Renal cortical epithelial cell (primary cell): ENCODE measurements around the gene C10orf90. TPM values are rescaled to one million over a fixed set of nuclear protein-coding genes. Genes with fewer than 3 reads are reported as not detected.

Experiments used
- DNase-seq: peaks from one replicate; pipeline ENCODE4 v3.0.0-alpha.2; 2011; ENCODE audit warnings: low read depth
- total RNA-seq: library from RNA; depleted of rRNA; stranded (reverse); fragments of >200 nt; gene quantifications from 2 replicates; pipeline ENCODE4 v1.2.3, GENCODE V29; 2014

Gene C10orf90
- total RNA-seq, 1 donor from 2014 or later = not detected

DNA sequence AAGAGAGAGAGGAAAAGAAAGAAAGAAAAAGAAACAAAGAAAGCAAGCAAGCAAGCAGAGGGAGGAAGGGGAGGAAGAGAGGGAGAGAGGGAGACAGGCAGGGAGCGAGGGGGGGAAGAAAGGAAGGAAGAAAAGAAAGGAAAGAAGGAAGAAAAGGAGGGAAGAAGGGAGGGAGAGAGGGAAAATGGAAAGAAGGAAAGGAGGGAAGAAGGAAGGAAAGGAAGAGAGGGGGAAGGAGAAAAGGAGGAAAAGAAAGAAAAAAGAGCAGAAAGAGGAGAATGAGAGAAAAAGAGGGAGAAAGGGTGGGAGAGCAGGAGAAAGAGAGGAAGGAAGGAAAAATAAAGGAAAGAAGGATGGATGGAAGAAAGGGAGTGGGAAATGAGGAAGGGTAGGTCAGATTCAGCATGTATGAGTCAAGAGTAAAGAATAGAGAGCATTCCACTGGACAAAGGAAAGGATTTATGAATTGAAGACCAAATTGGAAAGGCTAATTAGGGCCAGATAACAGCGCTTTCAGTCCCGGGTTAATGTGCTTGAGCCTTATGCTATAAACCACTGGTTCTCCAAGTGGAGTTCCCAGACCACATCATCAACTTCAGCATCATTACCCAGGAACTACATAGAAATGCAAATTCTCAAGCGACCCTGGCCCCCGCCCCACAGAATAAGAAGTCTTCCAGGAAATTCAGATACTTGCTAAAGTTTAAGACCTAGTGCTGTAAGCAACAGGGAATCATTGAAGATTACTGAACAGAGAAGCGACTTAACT is 85.1 kb downstream of the C10orf90 start:
- no peak for DNase-seq

DNA sequence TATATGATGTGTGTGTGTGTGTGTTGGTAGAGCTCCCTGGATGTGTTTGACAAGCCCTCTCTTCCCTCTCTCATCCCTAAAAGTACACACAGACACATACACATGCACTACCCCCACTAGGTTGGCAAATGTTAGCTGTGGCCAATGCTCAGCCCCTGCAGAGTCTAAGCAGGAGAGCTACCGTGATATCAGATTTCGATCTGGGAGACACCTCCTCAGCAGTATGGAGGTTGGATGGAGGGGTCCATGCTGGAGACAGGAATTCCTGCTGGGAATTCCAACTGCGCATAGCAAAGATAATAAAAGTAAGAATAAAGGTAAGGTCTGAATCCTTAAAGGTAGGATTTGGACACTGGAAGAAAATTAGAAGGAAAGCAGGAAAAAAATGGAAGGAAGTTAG is 85.7 kb downstream of the C10orf90 start:
- no peak for DNase-seq

DNA sequence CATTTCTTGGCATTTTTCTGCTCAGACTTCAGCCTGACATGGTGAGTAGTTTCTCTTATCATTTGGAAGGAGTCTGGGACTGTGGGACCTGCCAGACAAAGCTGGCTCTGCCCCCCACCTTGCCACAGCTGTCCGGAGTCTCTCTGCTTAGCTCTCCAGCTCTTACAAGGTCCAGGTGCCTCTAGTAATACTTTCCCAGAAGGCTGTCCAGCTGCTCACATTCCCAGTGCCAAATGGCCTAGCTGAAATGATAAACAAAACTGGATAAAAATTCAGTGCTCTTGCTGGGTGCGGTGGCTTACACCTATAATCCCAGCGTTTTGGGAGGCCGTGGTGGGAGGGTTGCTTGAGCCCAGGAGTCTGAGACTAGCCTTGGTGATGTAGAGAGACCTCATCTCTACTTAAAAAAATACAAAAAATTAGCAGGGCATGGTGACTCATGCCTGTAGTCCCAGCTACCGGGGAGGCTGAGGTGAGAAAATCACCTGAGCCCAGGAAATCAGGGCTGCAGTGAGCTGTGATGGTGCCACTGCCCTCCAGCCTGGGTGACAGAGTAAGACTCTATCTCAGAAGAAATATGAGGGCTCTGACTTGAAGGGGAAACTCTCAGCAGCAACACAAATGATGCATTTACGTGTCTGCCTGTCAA is 86.8 kb downstream of the C10orf90 start:
- DNase-seq = no peak

DNA sequence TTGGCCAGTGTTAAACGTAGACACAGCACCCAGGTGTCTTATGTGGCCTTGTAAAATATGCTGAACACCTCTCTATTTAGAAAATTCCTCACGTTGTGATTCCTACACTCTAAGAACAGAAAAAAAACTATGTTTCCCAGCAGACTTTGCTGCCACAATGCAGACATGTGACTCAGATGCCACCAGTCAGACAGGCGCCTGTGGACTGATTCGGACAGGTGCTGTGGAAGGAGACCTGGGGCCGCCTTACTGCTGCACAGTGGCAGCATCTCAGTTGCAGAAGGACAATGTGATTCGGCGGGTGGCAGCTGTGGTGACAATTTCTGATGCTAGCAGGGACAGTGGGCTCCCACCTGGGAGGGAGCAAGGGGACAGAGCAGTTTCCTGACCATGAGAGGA is 88.8 kb downstream of the C10orf90 start:
- no peak for DNase-seq

DNA sequence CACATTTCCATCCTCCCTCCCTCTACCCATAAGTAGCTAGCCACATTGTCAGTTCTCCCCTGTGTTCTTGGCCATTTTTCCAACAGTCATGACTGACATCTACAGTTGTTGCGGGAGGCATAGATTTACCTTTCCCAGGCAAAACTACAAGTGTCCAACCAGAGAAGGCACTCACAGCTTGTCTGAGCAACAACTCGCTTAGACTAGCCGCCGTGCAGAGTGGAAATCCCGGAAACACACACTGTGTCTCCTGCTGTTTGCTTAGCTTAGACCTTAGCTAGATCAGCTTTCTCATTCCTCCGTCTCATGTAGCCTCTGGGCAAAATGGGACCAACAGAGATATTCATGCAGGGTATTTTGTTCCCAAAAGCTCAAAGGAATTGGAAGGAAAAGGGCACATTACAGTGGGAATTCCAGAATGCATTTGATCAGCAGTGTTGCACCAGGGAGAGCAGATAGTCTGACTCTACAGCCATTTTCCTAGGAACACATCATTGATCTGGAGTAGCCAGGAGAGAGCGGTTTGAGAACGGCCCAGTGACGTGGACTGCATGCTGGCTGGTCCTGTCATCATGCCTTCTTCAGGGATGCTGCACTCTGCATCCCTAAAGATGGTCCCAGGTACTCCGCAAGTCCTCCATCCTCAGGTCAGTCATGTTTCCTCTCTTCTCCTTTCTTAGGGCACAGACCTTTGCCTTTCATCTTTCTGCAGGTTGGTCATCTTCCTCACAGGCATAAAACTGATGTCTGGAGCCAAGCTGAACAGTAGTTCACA is 89.4 kb downstream of the C10orf90 start:
- no peak for DNase-seq

DNA sequence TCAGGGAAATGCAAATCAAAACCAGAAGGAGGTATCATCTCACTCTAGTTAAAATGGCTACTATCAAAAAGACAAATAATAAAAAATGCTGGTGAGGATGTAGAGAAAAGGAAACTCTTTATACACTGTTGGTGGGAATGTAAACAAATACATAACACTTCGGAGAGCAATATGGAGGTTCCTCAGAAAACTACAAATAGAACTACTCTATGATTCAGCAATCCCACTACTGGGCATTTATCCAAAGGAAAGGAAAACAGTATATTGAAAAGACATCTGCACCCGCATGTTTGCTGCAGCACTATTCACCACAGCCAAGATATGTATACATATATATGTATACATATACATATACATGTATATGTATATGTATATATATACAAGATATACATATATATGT is 94.2 kb downstream of the C10orf90 start:
- no peak for DNase-seq

DNA sequence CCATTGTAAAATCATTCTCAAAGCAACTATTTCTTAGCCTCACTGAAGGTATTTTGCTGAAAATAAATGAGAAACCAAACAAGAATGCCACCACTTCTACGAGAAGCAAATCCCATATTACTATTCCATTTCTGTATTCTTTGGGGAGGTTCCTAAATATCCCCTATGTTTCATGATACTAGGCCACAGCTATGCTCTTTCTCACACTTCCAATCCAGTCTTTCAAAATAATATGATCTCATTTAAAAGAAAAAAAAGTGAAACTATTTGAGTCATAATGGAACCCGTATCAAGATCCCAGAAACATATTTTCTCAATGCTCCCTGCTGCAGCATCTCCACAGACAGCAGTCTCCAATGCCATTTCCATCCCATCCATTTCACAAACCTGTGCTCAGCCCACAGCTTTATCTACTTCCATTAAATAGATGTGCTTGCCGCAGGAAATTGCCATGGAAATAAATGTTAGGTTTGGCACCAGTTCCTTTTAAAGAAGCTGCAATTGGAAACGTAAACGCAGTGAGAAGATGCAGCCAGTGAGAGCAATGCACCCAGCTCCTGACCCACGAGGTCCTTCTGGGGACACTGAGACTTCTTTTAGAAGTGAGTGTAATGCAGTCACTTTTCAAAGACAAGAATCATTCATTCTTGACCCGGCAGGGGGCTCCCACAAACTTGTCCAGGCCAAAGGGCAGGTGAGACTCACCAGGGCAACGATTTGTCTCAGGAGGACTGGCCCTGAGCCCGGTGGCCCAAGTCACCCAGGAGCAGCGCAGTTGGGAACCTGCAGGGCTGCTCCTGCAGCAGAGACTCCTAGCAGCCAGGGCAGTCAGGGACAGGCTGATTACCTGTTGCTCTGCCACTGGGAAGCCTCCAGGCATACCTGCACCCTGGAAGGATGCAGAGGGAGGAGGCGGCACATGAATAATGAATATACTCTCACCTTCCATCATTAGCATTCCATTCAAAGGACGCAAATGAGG is 99.6 kb downstream of the C10orf90 start:
- no peak for DNase-seq

DNA sequence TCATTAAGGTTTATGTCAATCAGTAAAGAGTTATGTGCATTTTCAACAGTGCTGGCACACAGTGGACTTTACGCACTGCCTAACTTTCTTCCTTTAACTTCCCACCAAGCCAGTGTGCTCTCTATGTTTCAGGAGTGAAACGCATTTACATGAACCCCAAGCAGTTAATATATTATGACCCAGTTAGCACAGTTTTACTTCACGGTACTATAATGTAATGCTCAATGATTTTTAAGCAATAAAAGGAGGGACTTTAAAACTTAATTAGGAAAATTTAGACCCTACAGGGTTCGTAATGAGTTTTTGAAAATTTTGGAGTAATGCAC is 100.3 kb downstream of the C10orf90 start:
- no peak for DNase-seq

DNA sequence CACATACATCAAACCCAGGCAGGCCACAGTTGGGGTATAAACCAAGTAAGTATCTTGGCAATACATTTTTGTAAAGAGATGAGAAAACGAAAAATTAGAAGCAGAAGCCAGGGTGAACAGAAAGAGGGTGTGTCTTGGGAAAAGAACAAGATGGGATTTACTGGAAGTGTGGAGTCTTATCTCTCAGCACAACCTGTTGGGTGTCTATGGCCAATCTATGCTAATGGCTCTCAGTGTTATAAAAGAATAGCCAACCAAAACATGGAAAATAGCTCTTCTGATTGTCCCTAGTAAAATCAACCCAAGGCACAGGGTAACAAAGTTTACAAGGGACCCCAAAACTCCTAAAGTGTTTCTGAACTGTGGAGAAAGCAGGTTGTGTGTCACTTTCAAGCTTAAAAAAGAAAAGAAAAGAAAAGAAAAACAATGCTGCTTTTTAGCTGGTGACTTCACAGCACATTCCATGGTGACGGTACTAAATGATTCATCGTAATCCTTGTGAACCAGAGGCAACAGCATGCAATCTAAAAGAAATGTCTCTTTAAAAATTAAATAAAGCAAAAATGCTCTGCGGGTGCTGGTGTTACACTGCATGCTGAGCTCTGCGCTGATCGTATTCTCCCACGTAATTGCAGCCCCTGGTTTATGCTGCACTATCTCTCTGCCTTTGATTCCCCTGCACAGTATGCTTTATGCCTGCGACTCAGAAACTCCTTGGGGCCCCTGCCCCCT is 100.8 kb downstream of the C10orf90 start:
- DNase-seq = peak; percentile 82

DNA sequence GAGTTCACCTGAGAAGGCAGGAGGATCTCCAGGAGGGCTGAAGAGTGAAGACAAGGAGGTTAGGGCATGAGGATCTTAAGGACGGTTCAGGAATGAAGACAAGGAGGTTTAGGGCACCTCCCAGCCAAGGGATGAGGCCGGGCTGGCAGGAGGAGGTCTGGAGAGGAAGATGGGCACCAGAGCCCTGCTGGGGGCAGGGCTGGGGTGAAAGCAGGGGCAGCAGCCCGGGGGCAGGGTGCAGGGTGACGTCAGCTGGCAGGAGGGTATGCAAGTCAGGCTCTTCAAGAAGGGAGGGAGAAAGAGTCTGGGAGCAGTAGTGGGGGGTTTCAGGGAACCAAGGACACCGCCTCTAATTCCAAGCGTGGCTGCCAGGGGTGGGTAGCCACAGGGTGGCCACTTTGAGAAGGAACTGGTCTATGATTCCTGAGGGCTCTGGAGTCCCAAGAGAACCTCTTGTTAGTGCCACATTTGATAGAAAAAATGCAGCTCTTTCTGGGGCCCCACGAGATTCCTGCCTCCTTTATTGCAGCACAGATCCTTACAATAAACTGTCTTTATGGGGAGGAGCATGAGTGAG is 101.6 kb downstream of the C10orf90 start:
- no peak for DNase-seq

DNA sequence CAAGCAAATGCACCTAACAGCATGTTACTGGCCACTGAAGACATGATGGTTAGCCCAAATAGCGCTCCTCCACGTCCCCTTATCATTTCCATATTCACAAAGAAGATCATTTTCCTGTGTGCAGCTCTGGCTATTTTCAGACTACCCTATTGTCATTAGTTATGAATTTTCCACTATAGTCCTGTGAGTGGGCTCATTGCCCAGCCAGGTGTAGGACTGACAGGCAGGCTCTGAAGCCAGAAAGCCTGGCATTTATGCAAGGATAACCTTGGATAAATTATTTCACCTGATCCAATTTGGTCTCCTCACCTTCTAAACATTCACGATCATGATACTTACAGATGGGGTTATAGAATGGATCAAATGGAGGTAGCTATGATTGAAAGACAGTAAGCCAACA is 104.6 kb downstream of the C10orf90 start:
- DNase-seq = no peak

DNA sequence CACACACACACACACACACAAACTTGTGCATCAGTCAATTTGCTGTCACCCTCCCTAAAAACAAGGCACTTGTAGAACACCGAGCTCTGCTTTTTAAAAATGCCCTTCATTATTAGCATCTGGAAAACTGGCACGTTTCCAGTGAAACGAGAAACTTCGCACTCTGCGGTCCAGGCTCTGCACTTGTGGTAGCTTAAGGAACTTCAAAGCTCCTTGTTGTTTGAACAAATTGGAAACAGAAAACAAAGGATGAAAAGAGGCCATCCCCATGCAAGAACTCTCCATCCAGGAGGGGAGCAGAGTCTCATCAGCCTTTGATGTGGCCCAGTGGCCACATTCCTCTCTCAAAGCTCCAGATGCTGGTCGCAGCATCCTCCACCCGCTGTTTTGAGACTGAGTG is 105.1 kb downstream of the C10orf90 start:
- no peak for DNase-seq

DNA sequence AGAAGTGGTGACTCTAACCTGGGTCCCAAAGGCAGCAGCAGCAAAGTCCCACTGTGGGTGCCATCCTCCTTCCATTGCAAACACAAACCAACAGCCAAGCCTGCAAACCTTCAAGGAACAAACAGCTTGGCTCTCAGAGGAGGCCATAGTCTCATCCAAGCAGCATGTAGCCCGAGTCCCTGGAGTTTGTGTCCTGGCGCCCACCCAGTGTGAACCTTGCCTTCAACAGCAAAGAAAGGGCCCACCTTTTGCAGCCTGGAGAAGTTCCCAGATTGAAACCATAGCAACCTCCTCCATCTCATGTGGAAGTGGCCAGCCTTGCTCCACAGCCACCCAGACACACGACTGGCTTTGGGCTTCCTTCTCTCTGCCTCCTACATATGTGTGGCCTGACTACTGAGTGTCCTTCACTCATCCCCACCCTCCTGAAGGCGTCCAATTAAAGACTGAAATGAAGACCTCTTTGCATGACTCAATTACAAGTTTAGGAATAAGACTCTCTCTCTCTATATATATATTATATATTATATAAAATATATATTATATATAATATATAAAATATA is 106.1 kb downstream of the C10orf90 start:
- DNase-seq = no peak

DNA sequence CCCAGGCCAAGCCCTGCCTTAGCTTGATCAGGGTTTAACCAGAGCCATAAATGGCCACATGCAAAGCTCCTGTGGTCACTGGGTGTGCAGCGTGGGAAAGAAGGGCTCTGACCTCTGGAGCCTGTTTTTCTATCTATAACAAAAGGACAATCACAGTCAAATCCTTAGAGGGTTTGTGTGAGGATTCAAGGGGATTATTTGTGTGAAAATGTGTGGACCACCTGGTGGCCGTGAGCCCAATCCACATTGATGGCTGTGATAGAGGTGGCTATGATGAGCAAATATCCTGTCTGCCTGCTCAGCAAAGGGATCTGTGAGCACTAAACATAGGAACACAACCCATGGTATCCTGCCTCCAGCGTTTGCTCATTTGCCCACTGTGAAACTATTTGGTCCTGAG is 107.1 kb downstream of the C10orf90 start:
- DNase-seq = no peak

DNA sequence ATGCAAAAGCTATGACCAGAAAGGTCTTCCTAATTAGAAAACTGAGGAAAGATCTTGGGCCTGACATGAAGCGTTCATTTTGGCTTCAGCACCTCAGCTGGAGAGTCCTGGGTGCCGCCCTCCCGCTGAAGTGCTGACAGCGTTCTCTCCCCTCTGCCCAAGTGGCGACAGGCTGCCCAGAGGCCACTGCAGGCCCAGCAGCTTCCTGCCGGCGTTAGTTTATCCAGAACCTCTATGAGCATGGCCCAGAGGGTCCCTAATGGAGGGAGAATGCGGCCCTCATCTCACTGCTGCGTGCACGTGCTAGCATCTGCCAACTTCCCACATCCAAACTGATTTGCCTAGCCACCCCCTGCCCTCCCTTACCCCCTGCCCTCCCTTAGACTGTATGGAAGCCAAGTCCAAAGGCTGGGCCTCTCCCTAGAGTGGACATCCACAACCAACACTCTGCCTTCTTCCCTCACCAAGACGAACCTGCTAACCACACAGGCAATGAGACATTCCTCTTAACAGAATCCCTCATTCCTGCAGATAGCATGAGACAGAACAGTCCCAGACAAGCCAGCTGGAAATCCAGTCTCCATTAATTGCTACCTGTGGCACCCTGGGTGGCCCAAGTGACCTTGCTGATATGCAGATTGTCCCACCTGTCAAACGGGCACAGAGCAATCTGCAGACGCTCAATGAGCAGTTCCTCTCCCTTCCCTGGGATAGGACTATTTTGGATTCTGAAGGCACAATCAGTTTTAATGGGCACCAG is 108.4 kb downstream of the C10orf90 start:
- DNase-seq = no peak

DNA sequence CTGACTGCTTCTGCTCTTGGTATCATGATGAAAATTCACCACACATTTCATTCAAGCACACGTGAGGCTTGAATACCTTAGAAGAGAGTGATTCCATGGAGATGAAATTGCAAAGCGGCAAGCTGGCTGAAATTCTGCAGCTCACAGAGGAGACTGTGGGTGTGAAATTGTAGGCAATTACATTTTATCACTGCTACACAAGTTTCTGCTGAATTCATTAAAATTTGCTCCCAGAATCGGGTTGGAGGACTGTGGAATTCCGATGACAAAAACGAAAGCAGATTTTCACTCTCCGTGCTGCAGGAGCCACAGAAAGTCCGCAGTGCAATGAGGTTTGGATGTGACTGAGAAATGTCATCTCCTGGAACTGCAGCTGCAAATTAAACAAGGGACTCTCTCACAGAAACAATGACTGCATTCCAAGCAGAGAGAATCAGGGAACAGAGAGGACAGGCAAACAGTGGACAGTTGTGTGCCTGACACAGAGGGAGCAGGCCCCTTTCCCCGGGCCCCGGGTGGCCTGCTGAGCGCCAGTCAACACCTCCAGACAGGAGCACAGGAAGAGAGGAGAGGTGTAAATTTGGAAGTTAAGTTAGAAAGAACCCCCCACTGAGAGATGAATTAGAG is 109.1 kb downstream of the C10orf90 start:
- DNase-seq = peak; percentile 2

DNA sequence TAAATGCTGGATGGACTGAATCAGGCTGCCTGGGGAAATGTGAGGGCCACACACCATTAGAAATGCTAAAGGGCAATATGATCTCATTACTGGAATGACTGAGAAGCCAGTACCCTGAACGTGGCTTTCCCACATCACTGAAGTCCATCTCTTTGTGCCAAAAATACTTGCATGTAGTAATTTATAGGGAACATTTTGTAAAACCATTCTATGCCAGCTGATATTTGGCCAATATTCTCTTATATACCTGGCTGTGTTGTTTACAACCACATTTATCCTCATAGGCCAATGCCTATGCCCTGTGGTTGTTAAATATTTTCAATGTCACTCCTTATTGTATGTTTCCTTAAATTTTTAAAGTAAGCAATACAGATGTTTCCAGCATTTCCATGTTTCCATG is 111.6 kb downstream of the C10orf90 start:
- no peak for DNase-seq

DNA sequence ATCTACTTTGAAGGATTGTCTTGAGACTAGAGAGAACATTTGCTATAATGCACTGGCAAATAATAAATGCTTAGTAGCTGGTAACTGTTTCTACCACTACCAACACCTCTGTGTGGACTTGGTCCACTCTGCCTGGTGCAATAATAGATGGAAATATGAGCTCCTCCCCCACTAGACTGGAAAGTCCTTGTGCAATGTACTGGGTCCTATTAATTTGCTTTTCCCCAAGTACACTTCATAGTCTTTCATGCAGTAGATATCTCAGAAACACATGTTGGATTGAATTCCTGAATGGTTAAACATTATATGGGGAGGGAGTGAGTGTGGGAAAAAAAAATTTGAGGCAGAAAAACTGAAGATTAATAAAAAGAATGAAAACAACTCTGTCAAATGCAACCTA is 119.3 kb downstream of the C10orf90 start:
- DNase-seq = peak; percentile 7

DNA sequence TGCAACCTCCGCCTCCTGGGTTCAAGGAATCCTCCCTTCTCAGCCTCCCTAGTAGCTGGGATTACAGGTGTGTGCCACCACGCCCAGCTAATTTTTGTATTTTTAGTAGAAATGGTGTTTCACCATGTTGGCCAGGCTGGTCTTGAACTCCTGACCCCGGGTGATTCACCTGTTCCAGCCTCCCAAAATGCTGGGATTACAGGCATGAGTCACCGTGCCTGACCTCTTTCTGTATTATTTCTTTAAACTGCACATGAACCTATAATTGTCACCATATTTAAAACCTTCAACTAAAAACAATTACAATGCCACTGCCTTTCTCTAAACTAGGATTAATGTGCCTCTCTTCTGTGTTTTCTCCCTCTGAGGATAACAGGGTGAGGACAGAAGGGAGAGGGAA is 119.9 kb downstream of the C10orf90 start:
- DNase-seq = peak; percentile 8
